Measurements from ENCODE around the gene PPAN.

The PPAN gene

DNA sequence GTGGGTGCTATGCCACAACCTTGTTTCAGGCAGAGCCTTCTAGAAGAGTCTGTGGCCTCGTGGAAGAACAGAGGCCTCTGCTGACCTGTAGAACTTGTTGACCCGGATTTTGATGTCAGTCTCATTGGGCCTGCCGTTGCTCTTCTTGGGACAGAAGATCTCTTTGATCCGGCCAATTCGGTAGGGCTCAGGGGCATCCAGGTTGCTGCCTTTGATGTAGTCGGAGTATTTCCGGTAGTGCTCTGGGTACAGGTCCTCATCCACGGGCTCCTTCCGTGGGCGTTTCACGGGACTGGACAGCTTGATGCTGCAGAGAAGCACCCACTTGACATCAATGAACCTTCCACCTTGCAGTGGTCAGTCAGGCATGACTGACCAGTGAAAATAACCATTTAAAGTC, 37.5 kb downstream of the PPAN start:
- H3K4me3 ChIP-seq (ENCODE audit: low read length in 2 of 2), result no peak overlapping the region
- H3K4me1 ChIP-seq (ENCODE audit: control insufficient read depth, insufficient read depth, low read length), result no peaks in the 10 kb centered on the region
- no peak overlapping the region for H3K9ac ChIP-seq (ENCODE audit: low read length in 2 of 2)
- peaks cover 38 to 62% of the 10 kb centered on the region in 2 donors for H3K36me3 ChIP-seq (ENCODE audit: control insufficient read depth in 2 of 2, insufficient read depth in 2 of 2, low read length in 2 of 2)
- no peaks in the 10 kb centered on the region for H3K27me3 ChIP-seq (ENCODE audit: control insufficient read depth in 1 of 2, insufficient read depth in 2 of 2, low read length in 2 of 2)
- no peak overlapping the region for H3K27ac ChIP-seq (ENCODE audit: low read length)
- H3K9me3 ChIP-seq (ENCODE audit: control insufficient read depth in 2 of 2, low read length in 2 of 2), result no peaks in the 10 kb centered on the region

DNA sequence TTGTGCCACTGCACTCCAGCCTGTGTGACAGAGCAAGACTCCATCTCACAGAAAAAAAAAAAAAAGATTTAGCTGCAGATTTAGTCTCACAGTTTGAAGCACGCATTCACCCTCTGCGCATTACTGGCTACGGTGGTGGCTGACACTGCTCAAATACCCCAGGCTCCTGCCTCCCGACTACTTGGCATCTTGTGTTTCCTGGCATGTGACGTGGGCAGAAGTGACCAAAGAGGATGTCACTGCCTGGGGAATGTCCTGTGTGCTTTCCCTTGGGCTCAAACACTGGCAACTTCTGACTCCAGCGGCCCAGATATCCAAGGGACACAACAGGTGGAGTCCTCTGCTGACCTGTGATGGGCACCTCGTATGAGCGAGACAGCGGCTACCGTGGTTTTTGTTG, 38.2 kb downstream of the PPAN start:
- H3K4me1 ChIP-seq (ENCODE audit: control insufficient read depth, insufficient read depth, low read length), result no peaks in the 10 kb centered on the region
- H3K27me3 ChIP-seq (ENCODE audit: control insufficient read depth in 1 of 2, insufficient read depth in 2 of 2, low read length in 2 of 2), result no peaks in the 10 kb centered on the region
- H3K4me3 ChIP-seq (ENCODE audit: low read length in 2 of 2), result no peak overlapping the region
- peaks cover 41 to 58% of the 10 kb centered on the region in 2 donors for H3K36me3 ChIP-seq (ENCODE audit: control insufficient read depth in 2 of 2, insufficient read depth in 2 of 2, low read length in 2 of 2)
- H3K27ac ChIP-seq (ENCODE audit: low read length), result no peak overlapping the region
- H3K9me3 ChIP-seq (ENCODE audit: control insufficient read depth in 2 of 2, low read length in 2 of 2), result no peaks in the 10 kb centered on the region
- no peak overlapping the region for H3K9ac ChIP-seq (ENCODE audit: low read length in 2 of 2)

DNA sequence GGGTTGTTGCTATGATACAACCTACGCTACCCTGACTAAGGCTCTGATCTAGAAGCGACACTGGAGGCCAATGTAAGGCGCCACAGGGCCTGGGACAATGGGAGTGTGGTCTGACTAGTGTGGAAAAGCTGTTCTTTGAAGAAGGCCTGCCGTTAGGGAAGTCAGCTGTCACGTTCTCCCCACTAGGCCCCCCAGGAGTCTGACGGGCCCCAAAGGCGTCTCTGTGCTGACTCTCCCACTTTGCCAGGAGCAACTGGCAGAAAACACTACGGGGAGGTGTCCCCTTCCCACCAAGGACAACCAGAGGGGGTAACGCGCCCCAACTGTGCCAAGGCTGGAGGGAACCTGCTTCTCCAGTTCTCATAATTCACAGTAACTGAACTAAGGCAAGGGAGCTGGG, 38.9 kb downstream of the PPAN start:
- H3K4me3 ChIP-seq (ENCODE audit: low read length in 2 of 2), result no peak overlapping the region
- no peak overlapping the region for H3K9ac ChIP-seq (ENCODE audit: low read length in 2 of 2)
- H3K4me1 ChIP-seq (ENCODE audit: control insufficient read depth, insufficient read depth, low read length), result no peaks in the 10 kb centered on the region
- H3K27me3 ChIP-seq (ENCODE audit: control insufficient read depth in 1 of 2, insufficient read depth in 2 of 2, low read length in 2 of 2), result no peaks in the 10 kb centered on the region
- no peaks in the 10 kb centered on the region for H3K9me3 ChIP-seq (ENCODE audit: control insufficient read depth in 2 of 2, low read length in 2 of 2)
- peaks cover 47 to 60% of the 10 kb centered on the region in 2 donors for H3K36me3 ChIP-seq (ENCODE audit: control insufficient read depth in 2 of 2, insufficient read depth in 2 of 2, low read length in 2 of 2)
- H3K27ac ChIP-seq (ENCODE audit: low read length), result no peak overlapping the region

- H3K9ac ChIP-seq (ENCODE audit: low read length in 2 of 2), result no peak overlapping the region
- H3K4me3 ChIP-seq (ENCODE audit: low read length in 2 of 2), result no peak overlapping the region
- no peaks in the 10 kb centered on the region for H3K27me3 ChIP-seq (ENCODE audit: control insufficient read depth in 1 of 2, insufficient read depth in 2 of 2, low read length in 2 of 2)
- H3K9me3 ChIP-seq (ENCODE audit: control insufficient read depth in 2 of 2, low read length in 2 of 2), result no peaks in the 10 kb centered on the region
- H3K27ac ChIP-seq (ENCODE audit: low read length), result no peak overlapping the region
- no peaks in the 10 kb centered on the region for H3K4me1 ChIP-seq (ENCODE audit: control insufficient read depth, insufficient read depth, low read length)
- peaks cover 48 to 61% of the 10 kb centered on the region in 2 donors for H3K36me3 ChIP-seq (ENCODE audit: control insufficient read depth in 2 of 2, insufficient read depth in 2 of 2, low read length in 2 of 2)
Measured at GRCh38 chr19:10146142-10146541, 40.0 kb downstream of the PPAN start.

DNA sequence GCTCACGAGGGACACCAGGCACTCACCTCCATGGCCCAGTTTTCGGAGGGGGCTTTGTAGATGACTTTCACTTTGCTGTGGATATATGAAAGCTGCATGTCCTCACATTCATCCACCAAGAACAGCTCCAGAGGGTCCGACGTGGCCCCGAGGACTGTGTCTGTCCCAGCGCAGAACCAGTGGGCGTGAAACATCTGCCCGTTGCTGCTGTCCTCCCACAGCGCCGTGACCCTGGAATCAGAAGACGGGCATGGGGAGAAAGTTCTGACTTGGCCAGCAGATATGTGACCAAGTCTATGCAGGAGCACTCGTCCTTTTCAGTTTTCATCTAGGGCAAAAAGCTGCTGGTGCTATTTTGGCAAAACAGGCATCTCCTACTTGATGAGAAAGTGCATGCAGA, 43.3 kb downstream of the PPAN start:
- Histone ChIP-seq H3K9me3 (ENCODE audit: control insufficient read depth in 2 of 2, low read length in 2 of 2) (no peaks in the 10 kb centered on the region), H3K27ac (ENCODE audit: low read length) (no peak overlapping the region), H3K36me3 (ENCODE audit: control insufficient read depth in 2 of 2, insufficient read depth in 2 of 2, low read length in 2 of 2) (peaks cover 41 to 58% of the 10 kb centered on the region in 2 donors)

GRCh38 chr19:10151521-10151920, 45.4 kb downstream of the PPAN start:
- no peaks in the 10 kb centered on the region for H3K4me1 ChIP-seq (ENCODE audit: control insufficient read depth, insufficient read depth, low read length)
- no peak overlapping the region for H3K27ac ChIP-seq (ENCODE audit: low read length)
- no peak overlapping the region for H3K9ac ChIP-seq (ENCODE audit: low read length in 2 of 2)
- H3K9me3 ChIP-seq (ENCODE audit: control insufficient read depth in 2 of 2, low read length in 2 of 2), result no peaks in the 10 kb centered on the region
- no peaks in the 10 kb centered on the region for H3K27me3 ChIP-seq (ENCODE audit: control insufficient read depth in 1 of 2, insufficient read depth in 2 of 2, low read length in 2 of 2)
- no peak overlapping the region for H3K4me3 ChIP-seq (ENCODE audit: low read length in 2 of 2)
- peaks cover 45 to 56% of the 10 kb centered on the region in 2 donors for H3K36me3 ChIP-seq (ENCODE audit: control insufficient read depth in 2 of 2, insufficient read depth in 2 of 2, low read length in 2 of 2)

More for the DNA sequence above, 43.3 kb downstream of the PPAN start:
- no peaks in the 10 kb centered on the region for H3K27me3 ChIP-seq (ENCODE audit: control insufficient read depth in 1 of 2, insufficient read depth in 2 of 2, low read length in 2 of 2)
- no peak overlapping the region for H3K9ac ChIP-seq (ENCODE audit: low read length in 2 of 2)
- no peaks in the 10 kb centered on the region for H3K4me1 ChIP-seq (ENCODE audit: control insufficient read depth, insufficient read depth, low read length)
- no peak overlapping the region for H3K4me3 ChIP-seq (ENCODE audit: low read length in 2 of 2)

DNA sequence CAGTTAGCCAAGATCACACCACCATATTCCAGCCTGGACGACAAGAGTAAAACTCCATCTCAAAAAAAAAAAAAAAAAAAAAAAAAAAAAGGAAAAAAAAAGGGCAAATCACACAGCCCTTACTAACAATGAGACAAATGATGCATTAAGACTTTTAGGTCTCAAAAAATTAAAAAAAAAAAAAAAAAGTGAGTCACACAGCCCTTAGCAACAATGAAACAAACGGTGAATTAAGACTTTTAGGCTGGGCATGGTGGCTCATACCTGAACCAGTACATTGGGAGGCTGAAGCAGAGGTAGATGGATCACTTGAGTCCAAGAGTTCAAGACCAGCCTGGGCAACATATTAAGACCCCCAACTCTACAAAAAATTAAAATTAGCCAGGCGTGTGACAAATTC, 45.9 kb downstream of the PPAN start:
- no peak overlapping the region for H3K27ac ChIP-seq (ENCODE audit: low read length)
- H3K36me3 ChIP-seq (ENCODE audit: control insufficient read depth in 2 of 2, insufficient read depth in 2 of 2, low read length in 2 of 2), result peaks cover 49 to 53% of the 10 kb centered on the region in 2 donors
- H3K4me3 ChIP-seq (ENCODE audit: low read length in 2 of 2), result no peak overlapping the region
- H3K9me3 ChIP-seq (ENCODE audit: control insufficient read depth in 2 of 2, low read length in 2 of 2), result no peaks in the 10 kb centered on the region
- no peaks in the 10 kb centered on the region for H3K27me3 ChIP-seq (ENCODE audit: control insufficient read depth in 1 of 2, insufficient read depth in 2 of 2, low read length in 2 of 2)
- H3K9ac ChIP-seq (ENCODE audit: low read length in 2 of 2), result no peak overlapping the region
- H3K4me1 ChIP-seq (ENCODE audit: control insufficient read depth, insufficient read depth, low read length), result no peaks in the 10 kb centered on the region

GRCh38 chr19:10155839-10156238, 49.7 kb downstream of the PPAN start:
- Histone ChIP-seq H3K9ac (ENCODE audit: low read length in 2 of 2) (no peak overlapping the region), H3K27ac (ENCODE audit: low read length) (no peak overlapping the region), H3K36me3 (ENCODE audit: control insufficient read depth in 2 of 2, insufficient read depth in 2 of 2, low read length in 2 of 2) (peaks cover 53 to 55% of the 10 kb centered on the region in 2 donors), H3K9me3 (ENCODE audit: control insufficient read depth in 2 of 2, low read length in 2 of 2) (no peaks in the 10 kb centered on the region), H3K27me3 (ENCODE audit: control insufficient read depth in 1 of 2, insufficient read depth in 2 of 2, low read length in 2 of 2) (no peaks in the 10 kb centered on the region), H3K4me1 (ENCODE audit: control insufficient read depth, insufficient read depth, low read length) (no peaks in the 10 kb centered on the region), H3K4me3 (ENCODE audit: low read length in 2 of 2) (no peak overlapping the region)

DNA sequence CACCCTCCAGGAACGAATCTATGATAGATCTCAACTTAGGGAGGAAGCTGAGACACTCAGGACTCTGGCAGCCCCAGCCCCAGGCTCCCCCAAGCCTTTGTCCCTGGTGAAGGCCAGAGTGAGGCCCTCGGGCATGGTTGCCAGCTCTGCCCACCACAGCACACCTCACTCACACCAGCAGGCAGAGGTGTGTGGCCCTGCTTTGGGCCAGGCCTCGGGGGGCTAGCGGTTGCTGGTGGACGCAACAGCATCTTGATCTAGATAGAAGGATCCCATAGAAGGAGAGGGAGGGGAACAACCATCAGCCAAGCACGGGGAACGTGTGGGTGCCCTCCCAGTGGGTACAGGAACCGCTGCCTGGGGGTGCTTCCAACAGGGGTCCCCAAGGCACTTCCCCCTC, 51.9 kb downstream of the PPAN start:
- H3K9ac ChIP-seq (ENCODE audit: low read length in 2 of 2), result no peak overlapping the region
- H3K4me3 ChIP-seq (ENCODE audit: low read length in 2 of 2), result no peak overlapping the region
- no peaks in the 10 kb centered on the region for H3K9me3 ChIP-seq (ENCODE audit: control insufficient read depth in 2 of 2, low read length in 2 of 2)
- H3K36me3 ChIP-seq (ENCODE audit: control insufficient read depth in 2 of 2, insufficient read depth in 2 of 2, low read length in 2 of 2), result peaks cover 49% of the 10 kb centered on the region in 2 donors
- no peaks in the 10 kb centered on the region for H3K4me1 ChIP-seq (ENCODE audit: control insufficient read depth, insufficient read depth, low read length)
- no peak overlapping the region for H3K27ac ChIP-seq (ENCODE audit: low read length)
- no peaks in the 10 kb centered on the region for H3K27me3 ChIP-seq (ENCODE audit: control insufficient read depth in 1 of 2, insufficient read depth in 2 of 2, low read length in 2 of 2)

GRCh38 chr19:10158485-10158884, 52.3 kb downstream of the PPAN start:
- H3K27ac ChIP-seq (ENCODE audit: low read length), result no peak overlapping the region
- H3K27me3 ChIP-seq (ENCODE audit: control insufficient read depth in 1 of 2, insufficient read depth in 2 of 2, low read length in 2 of 2), result no peaks in the 10 kb centered on the region
- peaks cover 53% of the 10 kb centered on the region in 2 donors for H3K36me3 ChIP-seq (ENCODE audit: control insufficient read depth in 2 of 2, insufficient read depth in 2 of 2, low read length in 2 of 2)

DNA sequence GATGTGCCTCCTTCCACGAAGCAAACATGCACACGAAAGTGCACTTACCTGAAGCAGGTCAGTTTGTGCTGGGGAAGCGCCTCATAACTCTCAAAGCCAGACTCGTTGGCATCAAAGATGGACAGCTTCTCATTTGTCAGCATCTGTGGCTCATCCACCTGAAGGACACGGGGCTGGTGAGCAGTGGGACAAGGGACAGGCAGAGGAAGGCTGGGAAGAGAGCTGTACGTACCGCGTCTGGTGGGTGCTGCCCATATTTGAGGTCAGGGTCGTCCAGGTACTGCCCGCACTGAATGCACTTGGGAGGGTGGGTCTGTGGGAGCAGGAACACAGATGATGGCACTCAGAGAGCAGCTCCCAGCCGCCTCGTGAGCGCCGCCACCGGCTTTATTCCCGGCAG, 53.4 kb downstream of the PPAN start:
- Histone ChIP-seq H3K4me3 (ENCODE audit: low read length in 2 of 2) (no peak overlapping the region), H3K9ac (ENCODE audit: low read length in 2 of 2) (no peak overlapping the region), H3K4me1 (ENCODE audit: control insufficient read depth, insufficient read depth, low read length) (no peaks in the 10 kb centered on the region), H3K36me3 (ENCODE audit: control insufficient read depth in 2 of 2, insufficient read depth in 2 of 2, low read length in 2 of 2) (peaks cover 46 to 50% of the 10 kb centered on the region in 2 donors), H3K27ac (ENCODE audit: low read length) (no peak overlapping the region), H3K27me3 (ENCODE audit: control insufficient read depth in 1 of 2, insufficient read depth in 2 of 2, low read length in 2 of 2) (no peaks in the 10 kb centered on the region), H3K9me3 (ENCODE audit: control insufficient read depth in 2 of 2, low read length in 2 of 2) (no peaks in the 10 kb centered on the region)

More at GRCh38 chr19:10158485-10158884, 52.3 kb downstream of the PPAN start:
- no peaks in the 10 kb centered on the region for H3K4me1 ChIP-seq (ENCODE audit: control insufficient read depth, insufficient read depth, low read length)
- no peak overlapping the region for H3K4me3 ChIP-seq (ENCODE audit: low read length in 2 of 2)
- H3K9ac ChIP-seq (ENCODE audit: low read length in 2 of 2), result no peak overlapping the region
- H3K9me3 ChIP-seq (ENCODE audit: control insufficient read depth in 2 of 2, low read length in 2 of 2), result no peaks in the 10 kb centered on the region
